ENCODE results near the gene FSD2. TPM values are rescaled to one million over a fixed set of nuclear protein-coding genes. Genes with fewer than 3 reads are reported as not detected.

Gene FSD2
- total RNA-seq, 2 donors from 2014 or later: not detected

GRCh38 chr15:82799183-82799841 lies 6.6 kb downstream of the FSD2 start:
- no peak overlapping the region for H3K27ac Mint-ChIP-seq
- H3K4me1 Mint-ChIP-seq (ENCODE audit: low read depth): no peaks in the 10 kb centered on the region
- H3K27me3 Mint-ChIP-seq (ENCODE audit: low read depth): peaks cover 39% of the 10 kb centered on the region
- DNase-seq (no peak), ATAC-seq (replicated peaks in 1 of 2) (no peak)
- H3K4me3 Mint-ChIP-seq: no peak overlapping the region
- peaks cover 0 to 2% of the 10 kb centered on the region in 2 donors for H3K36me3 Mint-ChIP-seq (ENCODE audit: insufficient read depth in 2 of 2)
- peaks cover 0 to 1% of the 10 kb centered on the region in 2 donors for H3K9me3 Mint-ChIP-seq

- no peaks in the 10 kb centered on the region for H3K4me1 Mint-ChIP-seq (ENCODE audit: low read depth)
- H3K9me3 Mint-ChIP-seq: peaks cover 0 to 8% of the 10 kb centered on the region in 2 donors
- no peak overlapping the region for H3K4me3 Mint-ChIP-seq
- DNase-seq: no peak
- ATAC-seq (replicated peaks in 1 of 2): no peak
- H3K27me3 Mint-ChIP-seq (ENCODE audit: low read depth): peaks cover 35% of the 10 kb centered on the region
- peaks cover 4 to 7% of the 10 kb centered on the region in 2 donors for H3K36me3 Mint-ChIP-seq (ENCODE audit: insufficient read depth in 2 of 2)
- no peak overlapping the region for H3K27ac Mint-ChIP-seq
These were observed 7.2 kb downstream of the FSD2 start for GRCh38 chr15:82798531-82799166.

- peaks cover 31% of the 10 kb centered on the region for H3K27me3 Mint-ChIP-seq (ENCODE audit: low read depth)
- no peak overlapping the region for H3K27ac Mint-ChIP-seq
- peaks cover 0 to 8% of the 10 kb centered on the region in 2 donors for H3K9me3 Mint-ChIP-seq
- ATAC-seq (replicated peaks in 1 of 2) (no peak), DNase-seq (no peak)
- peaks cover 4 to 7% of the 10 kb centered on the region in 2 donors for H3K36me3 Mint-ChIP-seq (ENCODE audit: insufficient read depth in 2 of 2)
- H3K4me1 Mint-ChIP-seq (ENCODE audit: low read depth): no peaks in the 10 kb centered on the region
- H3K4me3 Mint-ChIP-seq: no peak overlapping the region
These were observed 7.8 kb downstream of the FSD2 start for GRCh38 chr15:82798104-82798503.

- no peak overlapping the region for H3K4me3 Mint-ChIP-seq
- H3K36me3 Mint-ChIP-seq (ENCODE audit: insufficient read depth in 2 of 2): peaks cover 4 to 7% of the 10 kb centered on the region in 2 donors
- H3K9me3 Mint-ChIP-seq: peaks cover 0 to 8% of the 10 kb centered on the region in 2 donors
- H3K27ac Mint-ChIP-seq: no peak overlapping the region
- no peaks in the 10 kb centered on the region for H3K27me3 Mint-ChIP-seq (ENCODE audit: low read depth)
- no peaks in the 10 kb centered on the region for H3K4me1 Mint-ChIP-seq (ENCODE audit: low read depth)
- no peak for DNase-seq
- no peak for ATAC-seq (replicated peaks in 1 of 2)
These were observed 12.1 kb downstream of the FSD2 start for GRCh38 chr15:82793737-82794136.

GRCh38 chr15:82792068-82792467 lies 13.8 kb downstream of the FSD2 start:
- Mint-ChIP-seq H3K9me3 (peaks cover 0 to 8% of the 10 kb centered on the region in 2 donors), H3K27me3 (ENCODE audit: low read depth) (no peaks in the 10 kb centered on the region), H3K27ac (no peak overlapping the region), H3K36me3 (ENCODE audit: insufficient read depth in 2 of 2) (peaks cover 4 to 7% of the 10 kb centered on the region in 2 donors), H3K4me1 (ENCODE audit: low read depth) (no peaks in the 10 kb centered on the region), H3K4me3 (no peak overlapping the region)
- ATAC-seq (replicated peaks in 1 of 2): no peak
- DNase-seq: no peak

GRCh38 chr15:82790321-82790720 lies 15.5 kb downstream of the FSD2 start:
- DNase-seq (no peak), ATAC-seq (replicated peaks in 1 of 2) (no peak)
- H3K27ac Mint-ChIP-seq: no peak overlapping the region
- H3K36me3 Mint-ChIP-seq (ENCODE audit: insufficient read depth in 2 of 2): peaks cover 4 to 7% of the 10 kb centered on the region in 2 donors
- H3K4me1 Mint-ChIP-seq (ENCODE audit: low read depth): no peaks in the 10 kb centered on the region
- H3K27me3 Mint-ChIP-seq (ENCODE audit: low read depth): no peaks in the 10 kb centered on the region
- peaks cover 0 to 8% of the 10 kb centered on the region in 2 donors for H3K9me3 Mint-ChIP-seq
- no peak overlapping the region for H3K4me3 Mint-ChIP-seq

- Mint-ChIP-seq H3K4me1 (ENCODE audit: low read depth) (no peaks in the 10 kb centered on the region), H3K27ac (no peak overlapping the region), H3K9me3 (peaks cover 0 to 8% of the 10 kb centered on the region in 2 donors), H3K27me3 (ENCODE audit: low read depth) (no peaks in the 10 kb centered on the region), H3K4me3 (no peak overlapping the region), H3K36me3 (ENCODE audit: insufficient read depth in 2 of 2) (peaks cover 4 to 7% of the 10 kb centered on the region in 2 donors)
- no peak for DNase-seq
- ATAC-seq (replicated peaks in 1 of 2): no peak
These were observed 16.4 kb downstream of the FSD2 start for GRCh38 chr15:82789491-82789890.

- H3K4me3 Mint-ChIP-seq: no peak overlapping the region
- no peak overlapping the region for H3K27ac Mint-ChIP-seq
- no peaks in the 10 kb centered on the region for H3K4me1 Mint-ChIP-seq (ENCODE audit: low read depth)
These were observed 17.4 kb downstream of the FSD2 start for GRCh38 chr15:82788496-82788895.

GRCh38 chr15:82781349-82781748 lies 24.5 kb downstream of the FSD2 start:
- Mint-ChIP-seq H3K4me3 (no peak overlapping the region), H3K9me3 (no peaks in the 10 kb centered on the region), H3K27ac (no peak overlapping the region), H3K36me3 (ENCODE audit: insufficient read depth in 2 of 2) (no peaks in the 10 kb centered on the region), H3K27me3 (ENCODE audit: low read depth) (no peaks in the 10 kb centered on the region), H3K4me1 (ENCODE audit: low read depth) (no peaks in the 10 kb centered on the region)
- DNase-seq: no peak
- ATAC-seq (replicated peaks in 1 of 2): no peak

More at GRCh38 chr15:82788496-82788895, 17.4 kb downstream of the FSD2 start:
- DNase-seq: no peak
- H3K27me3 Mint-ChIP-seq (ENCODE audit: low read depth): no peaks in the 10 kb centered on the region
- H3K36me3 Mint-ChIP-seq (ENCODE audit: insufficient read depth in 2 of 2): no peaks in the 10 kb centered on the region
- no peaks in the 10 kb centered on the region for H3K9me3 Mint-ChIP-seq
- ATAC-seq (replicated peaks in 1 of 2): no peak

- ATAC-seq (replicated peaks in 1 of 2) (no peak), DNase-seq (no peak)
- Mint-ChIP-seq H3K27ac (no peak overlapping the region), H3K4me3 (no peak overlapping the region), H3K9me3 (no peaks in the 10 kb centered on the region), H3K27me3 (ENCODE audit: low read depth) (no peaks in the 10 kb centered on the region), H3K36me3 (ENCODE audit: insufficient read depth in 2 of 2) (no peaks in the 10 kb centered on the region), H3K4me1 (ENCODE audit: low read depth) (no peaks in the 10 kb centered on the region)
These were observed 27.1 kb downstream of the FSD2 start for GRCh38 chr15:82778755-82779154.

GRCh38 chr15:82774496-82774895 lies 31.4 kb downstream of the FSD2 start:
- H3K36me3 Mint-ChIP-seq (ENCODE audit: insufficient read depth in 2 of 2): no peaks in the 10 kb centered on the region
- H3K9me3 Mint-ChIP-seq: no peaks in the 10 kb centered on the region
- no peak for ATAC-seq (replicated peaks in 1 of 2)
- no peak overlapping the region for H3K4me3 Mint-ChIP-seq
- H3K27ac Mint-ChIP-seq: no peak overlapping the region
- no peak for DNase-seq
- H3K27me3 Mint-ChIP-seq (ENCODE audit: low read depth): peaks cover 10% of the 10 kb centered on the region
- no peaks in the 10 kb centered on the region for H3K4me1 Mint-ChIP-seq (ENCODE audit: low read depth)

GRCh38 chr15:82771789-82772607 lies 33.9 kb downstream of the FSD2 start:
- Mint-ChIP-seq H3K4me3 (no peak overlapping the region), H3K27ac (no peak overlapping the region), H3K27me3 (ENCODE audit: low read depth) (peaks cover 10% of the 10 kb centered on the region), H3K9me3 (no peaks in the 10 kb centered on the region), H3K36me3 (ENCODE audit: insufficient read depth in 2 of 2) (peaks cover 0 to 1% of the 10 kb centered on the region in 2 donors), H3K4me1 (ENCODE audit: low read depth) (no peaks in the 10 kb centered on the region)
- no peak for ATAC-seq (replicated peaks in 1 of 2)
- DNase-seq: no peak

- H3K27ac Mint-ChIP-seq: no peak overlapping the region
- ATAC-seq (replicated peaks in 1 of 2) (no peak), DNase-seq (no peak)
- H3K9me3 Mint-ChIP-seq: no peaks in the 10 kb centered on the region
- H3K4me3 Mint-ChIP-seq: no peak overlapping the region
- peaks cover 8% of the 10 kb centered on the region for H3K27me3 Mint-ChIP-seq (ENCODE audit: low read depth)
- H3K4me1 Mint-ChIP-seq (ENCODE audit: low read depth): peaks cover 4% of the 10 kb centered on the region
- peaks cover 0 to 6% of the 10 kb centered on the region in 2 donors for H3K36me3 Mint-ChIP-seq (ENCODE audit: insufficient read depth in 2 of 2)
These were observed 37.3 kb downstream of the FSD2 start for GRCh38 chr15:82768414-82769054.
